ENCODE data around the gene XPO6.

Gene XPO6

GRCh38 chr16:28210264-28210663 lies 1.5 kb downstream of the XPO6 start:
- DNase-seq, result no peak

- no peak for DNase-seq
Observed at GRCh38 chr16:28208824-28209223, 2.9 kb downstream of the XPO6 start.

- no peak for DNase-seq
Observed at GRCh38 chr16:28208131-28208530, 3.6 kb downstream of the XPO6 start.

GRCh38 chr16:28207399-28207798 lies 4.4 kb downstream of the XPO6 start:
- no peak for DNase-seq

- no peak for DNase-seq
Observed at GRCh38 chr16:28205974-28206373, 5.8 kb downstream of the XPO6 start.

GRCh38 chr16:28205117-28205899 lies 6.5 kb downstream of the XPO6 start:
- DNase-seq, result no peak

GRCh38 chr16:28204622-28205021 lies 7.1 kb downstream of the XPO6 start:
- no peak for DNase-seq

GRCh38 chr16:28204204-28204603 lies 7.6 kb downstream of the XPO6 start:
- DNase-seq, result no peak

- DNase-seq, result no peak
Observed at GRCh38 chr16:28202147-28202746, 9.5 kb downstream of the XPO6 start.

- no peak for DNase-seq
Observed at GRCh38 chr16:28200661-28201060, 11.1 kb downstream of the XPO6 start.

GRCh38 chr16:28196387-28196987 lies 15.3 kb downstream of the XPO6 start:
- no peak for DNase-seq

GRCh38 chr16:28195859-28196258 lies 15.9 kb downstream of the XPO6 start:
- DNase-seq, result no peak

- DNase-seq, result no peak
Observed at GRCh38 chr16:28193530-28194423, 18.0 kb downstream of the XPO6 start.

- DNase-seq, result no peak
Observed at GRCh38 chr16:28192806-28193529, 18.8 kb downstream of the XPO6 start.

- DNase-seq, result no peak
Observed at GRCh38 chr16:28191364-28191960, 20.3 kb downstream of the XPO6 start.

GRCh38 chr16:28189245-28189644 lies 22.5 kb downstream of the XPO6 start:
- no peak for DNase-seq

GRCh38 chr16:28188085-28188916 lies 23.5 kb downstream of the XPO6 start:
- no peak for DNase-seq

- no peak for DNase-seq
Observed at GRCh38 chr16:28187595-28188004, 24.2 kb downstream of the XPO6 start.

- DNase-seq, result no peak
Observed at GRCh38 chr16:28186752-28187151, 25.0 kb downstream of the XPO6 start.

- DNase-seq, result no peak
Observed at GRCh38 chr16:28185696-28186095, 26.1 kb downstream of the XPO6 start.

GRCh38 chr16:28184625-28185024 lies 27.1 kb downstream of the XPO6 start:
- no peak for DNase-seq
